H9 (cell line): ENCODE data around the gene IMMP2L. TPM values are rescaled to one million over a fixed set of nuclear protein-coding genes. Genes with fewer than 3 reads are reported as not detected.

Experiments used
- DNase-seq: peaks from one replicate; pipeline ENCODE4 v3.0.0-alpha.2; 2017
- H2AFZ ChIP-seq: one replicate; pipeline ENCODE4 v1.6.1; 2013; ENCODE audit warnings: mild to moderate bottlenecking, low read length, control low read depth, moderate library complexity
- H2AK5ac ChIP-seq: 2 replicates; pipeline ENCODE4 v1.6.1; 2013; ENCODE audit warnings: low read length, control low read depth, mixed read lengths; ENCODE audit not compliant: insufficient read length
- H2BK120ac ChIP-seq: one replicate; pipeline ENCODE4 v1.6.1; 2013; ENCODE audit warnings: low read depth, mild to moderate bottlenecking, low read length, control low read depth, inconsistent platforms; ENCODE audit not compliant: poor library complexity, severe bottlenecking
- H2BK12ac ChIP-seq: 2 replicates; pipeline ENCODE4 v1.6.1; 2013; ENCODE audit warnings: low read length, control low read depth, mixed read lengths, low read depth; ENCODE audit not compliant: insufficient read length
- H2BK15ac ChIP-seq: 2 replicates; pipeline ENCODE4 v1.6.1; 2013; ENCODE audit warnings: low read depth, low read length, control low read depth
- H2BK20ac ChIP-seq: one replicate; pipeline ENCODE4 v1.6.1; 2013; ENCODE audit warnings: low read depth, mild to moderate bottlenecking, low read length, control low read depth, inconsistent platforms; ENCODE audit not compliant: poor library complexity, severe bottlenecking
- H2BK5ac ChIP-seq: 2 replicates; pipeline ENCODE4 v1.6.1; 2013; ENCODE audit warnings: low read length, control low read depth, mixed read lengths; ENCODE audit not compliant: insufficient read length
- H3K14ac ChIP-seq: 2 replicates; pipeline ENCODE4 v1.6.1; 2013; ENCODE audit warnings: low read length, control low read depth; ENCODE audit not compliant: insufficient read depth
- H3K18ac ChIP-seq: 2 replicates; pipeline ENCODE4 v1.6.1; 2013; ENCODE audit warnings: low read depth, mild to moderate bottlenecking, mixed read lengths, low read length, control low read depth; ENCODE audit not compliant: insufficient read length
- H3K23ac ChIP-seq: 2 replicates; pipeline ENCODE4 v1.6.1; 2013; ENCODE audit warnings: low read length, control low read depth, mixed read lengths, low read depth; ENCODE audit not compliant: insufficient read length
- H3K23me2 ChIP-seq: 2 replicates; pipeline ENCODE4 v1.6.1; 2013; ENCODE audit warnings: low read depth, mild to moderate bottlenecking, mixed read lengths, low read length, control low read depth; ENCODE audit not compliant: insufficient read length, poor library complexity, severe bottlenecking
- H3K27ac ChIP-seq: 2 replicates; pipeline ENCODE4 v1.5.1; 2013; ENCODE audit warnings: low read length, control low read depth, mixed read lengths, low read depth; ENCODE audit not compliant: insufficient read length
- H3K27me3 ChIP-seq: 2 replicates; pipeline ENCODE4 v1.6.1; 2013; ENCODE audit warnings: low read length, control low read depth, inconsistent platforms; ENCODE audit not compliant: insufficient read depth
- H3K4ac ChIP-seq: 2 replicates; pipeline ENCODE4 v1.6.1; 2013; ENCODE audit warnings: low read depth, mild to moderate bottlenecking, control low read depth, inconsistent platforms, low read length, moderate library complexity
- H3K4me1 ChIP-seq: 2 replicates; pipeline ENCODE4 v1.6.1; 2013; ENCODE audit warnings: low read length, control low read depth, inconsistent platforms; ENCODE audit not compliant: insufficient read depth
- H3K4me2 ChIP-seq: 2 replicates; pipeline ENCODE4 v1.6.1; 2013; ENCODE audit warnings: low read length, control low read depth, mixed read lengths; ENCODE audit not compliant: insufficient read length, insufficient read depth
- H3K56ac ChIP-seq: 2 replicates; pipeline ENCODE4 v1.6.1; 2013; ENCODE audit warnings: low read depth, mild to moderate bottlenecking, mixed read lengths, low read length, control low read depth; ENCODE audit not compliant: insufficient read length
- H3K79me1 ChIP-seq: 2 replicates; pipeline ENCODE4 v1.6.1; 2013; ENCODE audit warnings: low read depth, mild to moderate bottlenecking, moderate library complexity, low read length, control low read depth, inconsistent platforms; ENCODE audit not compliant: insufficient read depth, poor library complexity, severe bottlenecking
- H3K79me2 ChIP-seq: 2 replicates; pipeline ENCODE4 v1.6.1; 2013; ENCODE audit warnings: low read length, control low read depth, inconsistent platforms; ENCODE audit not compliant: insufficient read depth
- H3K9ac ChIP-seq: 2 replicates; pipeline ENCODE4 v1.6.1; 2013; ENCODE audit warnings: low read length, control low read depth, mixed read lengths; ENCODE audit not compliant: insufficient read length; ENCODE audit errors: extremely low read depth
- H3K9me3 ChIP-seq: one replicate; pipeline ENCODE4 v1.6.1; 2013; ENCODE audit warnings: low read depth, low read length, inconsistent platforms; ENCODE audit not compliant: control insufficient read depth
- H3T11ph ChIP-seq: one replicate; pipeline ENCODE4 v1.6.1; 2013; ENCODE audit warnings: mild to moderate bottlenecking, low read length, control low read depth, inconsistent platforms
- H4K20me1 ChIP-seq: one replicate; pipeline ENCODE4 v1.6.1; 2013; ENCODE audit not compliant: control insufficient read depth, insufficient read length, insufficient read depth
- H4K5ac ChIP-seq: 2 replicates; pipeline ENCODE4 v1.6.1; 2013; ENCODE audit warnings: low read depth, mild to moderate bottlenecking, mixed read lengths, low read length, control low read depth; ENCODE audit not compliant: insufficient read length
- H4K8ac ChIP-seq: replicated peaks from 2 replicates; pipeline ENCODE4 v1.6.1; 2013; ENCODE audit warnings: low read length, control low read depth, mixed read lengths, low read depth; ENCODE audit not compliant: insufficient read length
- H4K91ac ChIP-seq: 2 replicates; pipeline ENCODE4 v1.6.1; 2013; ENCODE audit warnings: low read depth, mild to moderate bottlenecking, moderate library complexity, mixed read lengths, low read length, control low read depth; ENCODE audit not compliant: insufficient read length
- H3K27ac Mint-ChIP-seq, 3 experiments: 2 replicates in 2 of 3; 3 replicates in 1 of 3; pipeline ENCODE4 v1.8.0; 2020 to 2021; ENCODE audit warnings: mixed read lengths in 3 of 3, mild to moderate bottlenecking in 1 of 3, moderate library complexity in 1 of 3
- H3K27me3 Mint-ChIP-seq: 2 replicates; pipeline ENCODE4 v1.8.0; 2021; ENCODE audit warnings: low read depth, mild to moderate bottlenecking, moderate library complexity, mixed read lengths
- H3K36me3 Mint-ChIP-seq, 3 experiments: 2 replicates in 2 of 3; 3 replicates in 1 of 3; pipeline ENCODE4 v1.8.0; 2020 to 2021; ENCODE audit warnings: low read depth in 3 of 3, mixed read lengths in 3 of 3; ENCODE audit not compliant: insufficient read depth in 1 of 3
- H3K4me1 Mint-ChIP-seq, 2 experiments: 2 replicates each; pipeline ENCODE4 v1.8.0; 2020; ENCODE audit warnings: mixed read lengths in 2 of 2
- H3K4me3 Mint-ChIP-seq, 2 experiments: 2 replicates in 1 of 2; 3 replicates in 1 of 2; pipeline ENCODE4 v1.8.0; 2020 to 2021; ENCODE audit warnings: mild to moderate bottlenecking in 2 of 2, mixed read lengths in 2 of 2, moderate library complexity in 1 of 2
- H3K9me3 Mint-ChIP-seq, 2 experiments: 2 replicates in 1 of 2; 3 replicates in 1 of 2; pipeline ENCODE4 v1.8.0; 2020; ENCODE audit warnings: mild to moderate bottlenecking in 2 of 2, mixed read lengths in 2 of 2, moderate library complexity in 1 of 2
- WGBS: extraction: QIAGEN DNeasy Blood & Tissue Kit; methylation state at CpG from one replicate; pipeline ENCODE4 v1.1.7; 2013; ENCODE audit warnings: missing lambda C conversion rate, low lambda C conversion rate, mixed read lengths; ENCODE audit not compliant: insufficient read length; ENCODE audit errors: extremely low coverage; 5-methylcytosine and 5-hydroxymethylcytosine counted together
- total RNA-seq: library from RNA; stranded (reverse); gene quantifications from 2 replicates; pipeline ENCODE4 v1.2.1, GENCODE V29; 2021
- TF ChIP-seq, protein P1 (sequence below): fragments of 200-600 bp; sonication (generic); conservative IDR thresholded peaks from 3 replicates; pipeline ENCODE4 v1.8.0; 2021; ENCODE audit warnings: antibody characterized with exemption, mild to moderate bottlenecking

The IMMP2L gene
- total RNA-seq, 1 experiment from 2014 or later: 14.7 TPM

DNA sequence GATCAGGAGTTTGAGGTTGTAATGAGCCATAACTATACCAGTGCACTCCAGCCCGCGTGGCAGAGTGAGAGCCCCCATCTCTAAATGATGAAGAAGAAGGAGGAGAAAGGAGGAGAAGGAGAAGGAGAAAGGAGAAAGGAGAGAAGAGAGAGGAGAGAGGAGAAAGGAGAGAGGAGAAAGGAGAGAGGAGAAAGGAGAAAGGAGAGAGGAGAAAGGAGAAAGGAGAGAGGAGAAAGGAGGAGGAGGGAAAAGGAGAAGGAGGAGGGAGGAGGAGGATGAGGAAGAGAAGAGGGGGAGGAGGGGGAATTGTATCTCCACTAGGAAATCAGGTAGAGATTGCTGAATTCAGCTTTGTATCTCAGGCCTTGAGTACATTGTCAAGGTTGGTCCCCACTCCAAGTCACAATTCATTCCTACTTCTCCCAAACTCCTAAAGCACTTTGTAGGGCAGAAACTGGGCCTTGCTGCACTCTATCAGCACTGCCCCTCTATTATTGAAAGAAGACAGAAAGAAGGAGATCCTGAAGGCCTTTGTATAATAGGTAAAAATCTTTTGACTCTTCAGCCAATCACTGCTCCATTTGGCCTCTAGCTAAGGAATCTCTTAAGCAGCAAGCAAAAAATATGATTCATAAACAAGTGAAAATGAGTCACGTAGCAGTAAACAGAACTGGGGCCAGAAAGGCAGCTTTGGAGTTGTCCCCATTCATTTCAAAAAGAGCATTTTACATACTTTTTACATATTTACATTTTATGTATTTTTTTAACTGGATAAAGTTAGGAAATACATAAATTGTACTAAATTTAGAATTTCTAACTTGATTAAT lies 178.0 kb downstream of the IMMP2L start:
- H3K36me3 Mint-ChIP-seq: no peaks in the 10 kb centered on the region
- no peak overlapping the region for H2AK5ac ChIP-seq
- H3K4ac ChIP-seq: no peak overlapping the region
- no peak overlapping the region for H3K14ac ChIP-seq
- H3K79me2 ChIP-seq: no peaks in the 10 kb centered on the region
- H3K4me2 ChIP-seq: no peak overlapping the region
- H2BK15ac ChIP-seq: no peak overlapping the region
- DNase-seq: no peak
- H2AFZ ChIP-seq: no peak overlapping the region
- no peak overlapping the region for H3K56ac ChIP-seq
- no peak overlapping the region for H2BK5ac ChIP-seq
- no peak overlapping the region for H3K18ac ChIP-seq
- H3K4me3 Mint-ChIP-seq: no peak overlapping the region
- no peak overlapping the region for H3K27ac ChIP-seq
- H2BK120ac ChIP-seq: no peak overlapping the region
- H4K91ac ChIP-seq: no peak overlapping the region
- no peaks in the 10 kb centered on the region for H3K27me3 Mint-ChIP-seq
- H3K79me1 ChIP-seq: no peaks in the 10 kb centered on the region
- no peaks in the 10 kb centered on the region for H3K4me1 Mint-ChIP-seq
- H3K27me3 ChIP-seq: no peaks in the 10 kb centered on the region
- no peaks in the 10 kb centered on the region for H3K23me2 ChIP-seq
- TF ChIP-seq, protein P1, sequence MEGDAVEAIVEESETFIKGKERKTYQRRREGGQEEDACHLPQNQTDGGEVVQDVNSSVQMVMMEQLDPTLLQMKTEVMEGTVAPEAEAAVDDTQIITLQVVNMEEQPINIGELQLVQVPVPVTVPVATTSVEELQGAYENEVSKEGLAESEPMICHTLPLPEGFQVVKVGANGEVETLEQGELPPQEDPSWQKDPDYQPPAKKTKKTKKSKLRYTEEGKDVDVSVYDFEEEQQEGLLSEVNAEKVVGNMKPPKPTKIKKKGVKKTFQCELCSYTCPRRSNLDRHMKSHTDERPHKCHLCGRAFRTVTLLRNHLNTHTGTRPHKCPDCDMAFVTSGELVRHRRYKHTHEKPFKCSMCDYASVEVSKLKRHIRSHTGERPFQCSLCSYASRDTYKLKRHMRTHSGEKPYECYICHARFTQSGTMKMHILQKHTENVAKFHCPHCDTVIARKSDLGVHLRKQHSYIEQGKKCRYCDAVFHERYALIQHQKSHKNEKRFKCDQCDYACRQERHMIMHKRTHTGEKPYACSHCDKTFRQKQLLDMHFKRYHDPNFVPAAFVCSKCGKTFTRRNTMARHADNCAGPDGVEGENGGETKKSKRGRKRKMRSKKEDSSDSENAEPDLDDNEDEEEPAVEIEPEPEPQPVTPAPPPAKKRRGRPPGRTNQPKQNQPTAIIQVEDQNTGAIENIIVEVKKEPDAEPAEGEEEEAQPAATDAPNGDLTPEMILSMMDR: no peak
- H4K5ac ChIP-seq: no peak overlapping the region
- WGBS: no CpG with 5 or more reads among the region's 3 CpGs
- H4K8ac ChIP-seq: no peak overlapping the region
- H3K23ac ChIP-seq: no peak overlapping the region
- no peaks in the 10 kb centered on the region for H3K9me3 Mint-ChIP-seq
- H4K20me1 ChIP-seq: no peaks in the 10 kb centered on the region
- no peak overlapping the region for H3K9ac ChIP-seq
- no peak overlapping the region for H3K27ac Mint-ChIP-seq
- H2BK12ac ChIP-seq: no peak overlapping the region
- no peak overlapping the region for H2BK20ac ChIP-seq
- no peak overlapping the region for H3T11ph ChIP-seq
- H3K9me3 ChIP-seq: no peaks in the 10 kb centered on the region
- no peaks in the 10 kb centered on the region for H3K4me1 ChIP-seq
